PC-3 (cell line): ENCODE results near the gene NR1H2. TPM values are rescaled to one million over a fixed set of nuclear protein-coding genes. Genes with fewer than 3 reads are reported as not detected.

Experiments used
- ATAC-seq: fragments of 200-7000 bp; cut with Tn5 transposase; 2 replicates; pipeline ENCODE4 v1.9.1; 2020; ENCODE audit warnings: mild to moderate bottlenecking, moderate library complexity
- BruUV-seq: library from RNA; stranded (reverse); fragments of 400-500 nt; replicated peaks from 2 replicates; lab custom pipeline; 2021; lab: Mats Ljungman, UMichigan
- CTCF ChIA-PET: fragments of 300-600 bp; sonication (Branson Sonifier 250); formaldehyde crosslinking; loops from one replicate; lab custom pipeline; 2022; ENCODE audit warnings: antibody characterized with exemption; lab: Charles Lee
- POLR2A ChIA-PET: fragments of 300-600 bp; sonication (Branson Sonifier 250); formaldehyde crosslinking; loops from one replicate; lab custom pipeline; 2022; ENCODE audit warnings: antibody characterized with exemption; ENCODE audit not compliant: unreplicated experiment; lab: Charles Lee
- DNase-seq: peaks from one replicate; pipeline ENCODE4 v3.0.0-alpha.2; 2015
- H2AFZ ChIP-seq: fragments of 300-600 bp; sonication (generic); 2 replicates; pipeline ENCODE4 v1.6.0; 2016; ENCODE audit warnings: antibody characterized with exemption, low read length
- H3F3A ChIP-seq: fragments of 300-600 bp; sonication (generic); one replicate; pipeline ENCODE4 v1.6.0; 2017; ENCODE audit warnings: antibody characterized with exemption, low read length, control low read depth, mild to moderate bottlenecking; ENCODE audit not compliant: unreplicated experiment
- H3K27ac ChIP-seq: fragments of 300-600 bp; sonication (generic); 2 replicates; pipeline ENCODE4 v1.5.1; 2016; ENCODE audit warnings: mild to moderate bottlenecking, low read length
- H3K27me3 ChIP-seq: fragments of 300-600 bp; sonication (generic); 2 replicates; pipeline ENCODE4 v1.6.1; 2016; ENCODE audit warnings: low read length, mixed read lengths
- H3K36me3 ChIP-seq: fragments of 300-600 bp; sonication (generic); 2 replicates; pipeline ENCODE4 v1.6.1; 2016; ENCODE audit warnings: low read depth, mixed run types, low read length, mixed read lengths
- H3K4me1 ChIP-seq: fragments of 300-600 bp; sonication (generic); 2 replicates; pipeline ENCODE4 v1.5.1; 2016; ENCODE audit warnings: low read length; ENCODE audit not compliant: insufficient read depth
- H3K4me2 ChIP-seq: fragments of 300-600 bp; sonication (generic); 2 replicates; pipeline ENCODE4 v1.6.0; 2016; ENCODE audit warnings: low read length
- H3K4me3 ChIP-seq: fragments of 300-600 bp; sonication (generic); 2 replicates; pipeline ENCODE4 v1.5.1; 2016; ENCODE audit warnings: mild to moderate bottlenecking, low read length, mixed read lengths
- H3K79me2 ChIP-seq: fragments of 300-600 bp; sonication (generic); 2 replicates; pipeline ENCODE4 v1.6.1; 2017; ENCODE audit warnings: low read length, mixed read lengths
- H3K9ac ChIP-seq: fragments of 300-600 bp; sonication (generic); 2 replicates; pipeline ENCODE4 v1.6.0; 2016; ENCODE audit warnings: mild to moderate bottlenecking, low read length
- H3K9me2 ChIP-seq: fragments of 300-600 bp; sonication (generic); replicated peaks from 2 replicates; pipeline ENCODE4 v1.6.1; 2016; ENCODE audit warnings: mixed run types, low read length, mixed read lengths
- H3K9me3 ChIP-seq: fragments of 300-600 bp; sonication (generic); 2 replicates; pipeline ENCODE4 v1.6.1; 2016; ENCODE audit warnings: low read length, mixed read lengths
- H4K20me1 ChIP-seq: fragments of 300-600 bp; sonication (generic); 2 replicates; pipeline ENCODE4 v1.6.1; 2016; ENCODE audit warnings: low read length, mixed read lengths
- EZH2 ChIP-seq: fragments of 300-600 bp; sonication (generic); IDR thresholded peaks from one replicate; pipeline ENCODE4 v1.6.1; 2017; ENCODE audit warnings: antibody characterized with exemption, mild to moderate bottlenecking, low read length; ENCODE audit not compliant: unreplicated experiment
- EZH2phosphoT487 ChIP-seq: fragments of 300-600 bp; sonication (generic); IDR thresholded peaks from 2 replicates; pipeline ENCODE4 v1.6.1; 2018; ENCODE audit warnings: mild to moderate bottlenecking, antibody characterized with exemption, low read length, borderline replicate concordance
- intact Hi-C: fragments of 100-400 bp; cut with micrococcal nuclease; formaldehyde crosslinking; loops from 2 replicates; pipeline ENCODE4 v1.9.0; 2023
- total RNA-seq: library from RNA; depleted of rRNA; stranded (reverse); fragments of >200 nt; gene quantifications from 2 replicates; pipeline ENCODE4 v1.2.3, GENCODE V29; 2014
- TF ChIP-seq, protein P1 (sequence below): fragments of 300-600 bp; sonication (generic); conservative IDR thresholded peaks from 2 replicates; pipeline ENCODE4 v1.5.1; 2017; ENCODE audit warnings: antibody characterized with exemption, low read depth, mild to moderate bottlenecking, low read length

Gene NR1H2
- total RNA-seq, 1 experiment from 2014 or later, result 130 TPM

GRCh38 chr19:50383852-50384684 lies 7.8 kb downstream of the NR1H2 start, which contains the start of gene POLD1:
Gene POLD1, plus strand, starts transcription at chr19:50384347. Its CDS starts 14,505 bp downstream, at chr19:50398852.
- H3K79me2 ChIP-seq, result peaks cover 49% of the 10 kb centered on the region
- DNase-seq (peak; percentile 99), ATAC-seq (peak; percentile 84)
- H3K9ac ChIP-seq, result peak within 1 kb of the TSS; percentile 85
- peak within 1 kb of the TSS; percentile 88 for H3K4me2 ChIP-seq
- peaks cover 27% of the 10 kb centered on the region for H3K36me3 ChIP-seq
- peak within 1 kb of the TSS; percentile 78 for H3K4me3 ChIP-seq
- intact Hi-C loops, result loop anchor here (1.0 kb wide), 1 partner anchor 77 kb away; no protein-coding TSS in a partner anchor
- ChIA-PET POLR2A (interaction anchor here (0.6 to 0.7 kb wide), 2 partner anchors 9 to 32 kb away, joined by 5 to 6 read pairs; no protein-coding TSS in a partner anchor), CTCF (no interaction called here)
- H3K27me3 ChIP-seq, result no peaks in the 10 kb centered on the region
- no TSS peak for BruUV-seq
- peak within 1 kb of the TSS; percentile 49 for H3K27ac ChIP-seq
- TF ChIP-seq, protein P1, sequence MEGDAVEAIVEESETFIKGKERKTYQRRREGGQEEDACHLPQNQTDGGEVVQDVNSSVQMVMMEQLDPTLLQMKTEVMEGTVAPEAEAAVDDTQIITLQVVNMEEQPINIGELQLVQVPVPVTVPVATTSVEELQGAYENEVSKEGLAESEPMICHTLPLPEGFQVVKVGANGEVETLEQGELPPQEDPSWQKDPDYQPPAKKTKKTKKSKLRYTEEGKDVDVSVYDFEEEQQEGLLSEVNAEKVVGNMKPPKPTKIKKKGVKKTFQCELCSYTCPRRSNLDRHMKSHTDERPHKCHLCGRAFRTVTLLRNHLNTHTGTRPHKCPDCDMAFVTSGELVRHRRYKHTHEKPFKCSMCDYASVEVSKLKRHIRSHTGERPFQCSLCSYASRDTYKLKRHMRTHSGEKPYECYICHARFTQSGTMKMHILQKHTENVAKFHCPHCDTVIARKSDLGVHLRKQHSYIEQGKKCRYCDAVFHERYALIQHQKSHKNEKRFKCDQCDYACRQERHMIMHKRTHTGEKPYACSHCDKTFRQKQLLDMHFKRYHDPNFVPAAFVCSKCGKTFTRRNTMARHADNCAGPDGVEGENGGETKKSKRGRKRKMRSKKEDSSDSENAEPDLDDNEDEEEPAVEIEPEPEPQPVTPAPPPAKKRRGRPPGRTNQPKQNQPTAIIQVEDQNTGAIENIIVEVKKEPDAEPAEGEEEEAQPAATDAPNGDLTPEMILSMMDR, result no peak
- TF ChIP-seq EZH2phosphoT487, result no peak
- TF ChIP-seq EZH2, result no peak
- H3K9me3 ChIP-seq, result no peaks in the 10 kb centered on the region
- H3F3A ChIP-seq, result peaks cover 3% of the 10 kb centered on the region
- no peaks in the 10 kb centered on the region for H3K9me2 ChIP-seq
- peak within 1 kb of the TSS; percentile 62 for H2AFZ ChIP-seq
- H4K20me1 ChIP-seq, result no peaks in the 10 kb centered on the region
- H3K4me1 ChIP-seq, result peaks cover 15% of the 10 kb centered on the region; the same call in 1 of the 2 replicates

- H2AFZ ChIP-seq, result peak overlapping the region; percentile 62
- H3K36me3 ChIP-seq, result peaks cover 23% of the 10 kb centered on the region
- ChIA-PET CTCF (no interaction called here), POLR2A (interaction anchor here (0.6 kb wide), 1 partner anchor 9 kb away, joined by 6 read pairs; no protein-coding TSS in a partner anchor)
- peak overlapping the region; percentile 78 for H3K4me3 ChIP-seq
- DNase-seq (peak; percentile 54), ATAC-seq (no peak)
- peaks cover 3% of the 10 kb centered on the region for H3F3A ChIP-seq
- TF ChIP-seq EZH2phosphoT487 (no peak), EZH2 (no peak)
- TF ChIP-seq, protein P1, result no peak
- peaks cover 54% of the 10 kb centered on the region for H3K79me2 ChIP-seq
- no peaks in the 10 kb centered on the region for H3K9me3 ChIP-seq
- peaks cover 15% of the 10 kb centered on the region; the same call in 1 of the 2 replicates for H3K4me1 ChIP-seq
- no peaks in the 10 kb centered on the region for H3K9me2 ChIP-seq
- H3K4me2 ChIP-seq, result peak overlapping the region; percentile 88
- H3K27ac ChIP-seq, result peak overlapping the region; percentile 49
- peak overlapping the region; percentile 85 for H3K9ac ChIP-seq
- H4K20me1 ChIP-seq, result no peaks in the 10 kb centered on the region
- intact Hi-C loops, result loop anchor here (1.0 kb wide), 1 partner anchor 76 kb away; no protein-coding TSS in a partner anchor
- TSS peak; percentile 17 for BruUV-seq
- no peaks in the 10 kb centered on the region for H3K27me3 ChIP-seq
Observed at GRCh38 chr19:50384685-50385535, 8.7 kb downstream of the NR1H2 start.
